HG02970 (cell line): ENCODE data around the gene AMOTL2.

Source experiments
- ATAC-seq: cut with Tn5 transposase; IDR thresholded peaks from one replicate; pipeline ENCODE4 v1.9.1; 2021; ENCODE audit warnings: mild to moderate bottlenecking, moderate library complexity, moderate number of reproducible peaks; ENCODE audit not compliant: unreplicated experiment, low FRiP score

The AMOTL2 gene

GRCh38 chr3:134338201-134338512 lies 36.1 kb downstream of the AMOTL2 start:
- no peak for ATAC-seq

DNA sequence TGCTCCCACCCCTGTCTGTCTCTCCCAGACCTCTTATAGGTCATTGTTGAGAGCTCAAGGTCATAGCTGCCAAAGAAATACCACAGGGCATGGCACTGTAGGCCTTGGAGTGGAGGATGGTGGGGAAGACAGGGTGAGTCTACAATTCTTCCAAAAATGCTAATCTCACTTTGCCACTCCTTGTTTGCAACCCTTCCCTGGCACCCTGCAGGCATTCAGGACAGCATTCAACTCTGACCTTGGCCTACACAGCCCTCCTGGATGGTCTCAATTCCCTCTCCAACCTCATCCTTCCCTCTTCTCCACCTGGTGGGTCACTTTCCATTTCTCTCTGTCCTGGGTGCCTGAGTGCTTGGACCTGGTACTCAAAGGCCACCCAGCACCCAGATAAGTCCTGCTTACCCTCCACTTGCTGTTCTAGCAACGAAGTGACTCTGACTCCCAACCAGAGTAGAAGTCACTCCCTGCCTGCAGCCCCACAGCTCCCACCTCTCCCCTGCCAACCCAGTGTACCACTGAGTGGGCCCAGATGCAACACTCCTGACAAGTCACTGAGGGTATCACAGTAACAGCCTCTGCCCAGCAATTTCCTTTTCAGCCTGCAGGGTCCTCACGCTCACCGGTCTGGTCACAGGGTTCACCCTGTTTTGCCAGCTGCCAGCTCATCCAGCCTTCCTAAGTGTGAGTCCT lies 36.6 kb downstream of the AMOTL2 start:
- no peak for ATAC-seq

GRCh38 chr3:134337071-134337482 lies 37.2 kb downstream of the AMOTL2 start:
- no peak for ATAC-seq

- no peak for ATAC-seq
Measured at GRCh38 chr3:134336587-134336986, 37.7 kb downstream of the AMOTL2 start.

DNA sequence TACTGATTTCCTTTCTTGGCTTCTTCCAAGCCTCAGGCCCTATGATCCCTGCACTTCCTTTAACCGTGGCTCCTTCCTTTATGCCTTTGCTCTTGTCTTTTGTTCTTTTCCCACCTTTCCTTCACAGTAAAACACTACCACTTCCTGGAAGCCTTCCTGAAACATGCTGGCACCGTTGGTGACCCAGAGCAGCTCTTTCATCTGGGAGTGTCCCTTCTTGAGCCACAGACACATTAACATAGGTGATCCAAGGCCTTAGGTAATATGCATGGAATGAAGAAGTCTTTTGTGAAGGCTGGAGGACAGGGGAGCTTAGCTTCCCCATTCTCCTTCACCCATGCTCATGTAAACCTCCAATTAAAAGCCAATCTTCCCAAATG lies 39.4 kb downstream of the AMOTL2 start:
- no peak for ATAC-seq

GRCh38 chr3:134334231-134334900 lies 39.9 kb downstream of the AMOTL2 start:
- ATAC-seq: no peak

- ATAC-seq: no peak
Measured at GRCh38 chr3:134333522-134334181, 40.6 kb downstream of the AMOTL2 start.

DNA sequence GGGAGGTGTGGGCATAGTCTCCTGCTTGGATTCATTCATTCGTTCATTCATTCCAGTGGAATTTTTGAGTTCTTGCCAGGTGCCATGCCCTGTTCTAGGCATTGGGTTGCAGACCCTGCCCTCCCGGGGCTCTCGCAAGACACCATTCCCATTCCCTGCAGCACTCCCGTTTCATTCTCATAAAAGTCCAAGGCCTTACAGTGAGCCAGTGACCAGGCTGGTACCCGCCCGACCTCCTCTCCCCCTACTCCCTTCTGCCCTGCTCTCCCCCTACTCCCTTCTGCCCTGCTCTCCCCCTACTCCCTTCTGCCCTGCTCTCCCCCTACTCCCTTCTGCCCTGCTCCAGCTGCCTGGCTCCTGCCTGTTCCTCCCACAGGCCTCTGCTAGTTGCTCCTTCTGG lies 41.9 kb downstream of the AMOTL2 start:
- ATAC-seq: no peak

- no peak for ATAC-seq
Measured at GRCh38 chr3:134331811-134332199, 42.4 kb downstream of the AMOTL2 start.

DNA sequence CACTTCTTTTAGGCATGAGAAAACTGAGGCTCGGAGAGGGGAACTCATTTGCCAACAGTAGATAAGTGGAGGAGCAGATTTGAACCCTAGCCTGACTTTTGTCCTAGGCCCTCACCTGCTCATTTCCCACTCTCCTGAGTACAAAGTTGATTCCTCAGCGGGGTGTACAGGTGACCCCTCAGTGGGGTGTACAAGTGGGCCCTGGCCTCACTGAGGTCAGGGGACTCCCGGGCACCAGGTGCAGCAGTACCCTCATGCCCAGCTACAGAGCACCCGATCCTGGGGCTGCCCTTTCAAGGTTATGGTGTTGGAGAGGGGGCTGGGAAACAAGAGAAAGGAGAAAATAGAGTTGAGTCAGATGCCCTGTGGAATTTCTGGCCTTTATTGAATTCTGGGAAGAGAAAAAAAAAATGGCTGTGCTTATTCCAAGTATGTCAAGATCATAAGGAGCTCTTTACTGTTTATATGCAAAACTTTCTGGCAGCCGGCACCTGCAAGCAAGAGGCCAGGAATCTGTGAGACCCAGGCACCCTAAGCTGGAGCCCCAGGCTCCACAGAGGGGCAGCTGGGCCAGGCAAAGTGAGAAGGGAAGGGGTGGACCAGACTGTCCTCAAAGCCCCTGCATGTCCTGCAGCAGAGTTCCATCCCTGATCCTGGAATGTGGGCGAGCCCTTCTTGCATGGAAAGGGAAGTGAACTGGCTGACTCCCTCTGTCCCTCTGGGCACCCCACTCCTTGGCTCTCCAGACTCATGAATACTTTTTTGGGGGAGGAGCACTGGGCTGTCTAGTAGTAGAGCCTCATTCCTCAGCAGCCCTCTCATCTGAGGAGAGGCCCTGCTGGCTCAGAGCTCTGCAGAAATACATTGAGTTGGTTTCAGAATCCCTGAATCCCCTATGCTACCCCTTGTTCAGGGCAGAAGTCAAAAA lies 43.1 kb downstream of the AMOTL2 start:
- no peak for ATAC-seq

- no peak for ATAC-seq
Measured at GRCh38 chr3:134328846-134329245, 45.4 kb downstream of the AMOTL2 start.

DNA sequence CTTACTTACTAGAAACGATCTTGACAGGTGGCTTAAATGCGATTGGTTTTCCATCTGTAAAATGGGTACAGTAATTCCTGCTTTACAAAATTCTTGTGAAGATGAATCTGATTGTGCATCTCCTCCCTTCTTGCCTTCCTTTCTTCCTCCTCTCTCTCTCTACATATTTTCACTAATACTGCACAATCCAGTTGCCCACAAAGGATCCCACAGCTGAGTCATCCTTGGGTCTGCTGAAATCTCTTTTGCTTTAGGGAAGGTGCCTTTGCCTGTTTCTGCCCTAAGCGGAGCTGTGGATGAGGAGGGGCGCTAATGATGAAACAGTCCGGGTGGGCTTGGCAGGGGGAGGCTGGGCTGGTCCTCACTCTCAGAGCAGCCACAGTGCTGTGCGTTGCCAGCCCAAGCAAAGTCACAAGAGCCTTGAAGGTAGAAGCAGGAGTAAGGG lies 46.1 kb downstream of the AMOTL2 start:
- ATAC-seq: no peak

DNA sequence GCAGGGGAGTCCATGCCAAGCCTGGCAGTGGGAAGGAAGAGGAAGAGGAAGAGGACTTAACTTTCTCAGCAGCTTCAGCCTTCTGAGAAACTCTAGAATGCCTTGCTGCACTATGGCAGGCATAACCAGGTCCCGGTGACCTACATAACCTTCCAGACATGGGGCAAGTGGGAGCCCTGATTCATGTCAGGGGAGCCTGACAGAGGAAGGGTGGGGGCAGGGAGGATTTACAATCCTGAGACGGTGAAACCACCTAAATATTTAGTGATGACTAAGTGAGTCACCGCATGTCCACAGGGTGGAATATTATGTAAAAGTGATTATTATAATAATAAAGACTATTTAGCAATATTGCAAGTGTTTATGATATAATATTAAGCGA lies 46.7 kb downstream of the AMOTL2 start:
- no peak for ATAC-seq

GRCh38 chr3:134326760-134327593 lies 47.3 kb downstream of the AMOTL2 start:
- ATAC-seq: no peak

- no peak for ATAC-seq
Measured at GRCh38 chr3:134326126-134326525, 48.1 kb downstream of the AMOTL2 start.

DNA sequence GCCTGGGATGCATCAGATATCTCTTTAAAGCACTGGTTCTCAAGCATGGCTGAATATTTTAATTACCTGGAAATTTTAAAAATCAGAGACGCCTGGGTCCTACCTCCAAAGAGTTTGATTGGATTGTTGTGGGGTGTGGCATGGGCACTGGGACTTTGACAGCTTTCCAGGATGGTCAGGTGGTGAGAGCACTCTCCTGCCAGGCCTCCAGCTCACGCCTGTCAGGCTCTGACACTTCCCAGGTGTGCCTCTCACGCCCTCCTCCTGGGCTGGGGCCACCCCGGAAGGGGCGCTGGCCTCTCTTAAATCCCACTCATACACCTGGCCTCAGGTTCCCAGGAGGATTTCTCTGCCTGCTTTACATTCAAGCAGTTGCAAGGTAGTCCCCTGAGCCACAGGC lies 48.5 kb downstream of the AMOTL2 start:
- ATAC-seq: no peak

DNA sequence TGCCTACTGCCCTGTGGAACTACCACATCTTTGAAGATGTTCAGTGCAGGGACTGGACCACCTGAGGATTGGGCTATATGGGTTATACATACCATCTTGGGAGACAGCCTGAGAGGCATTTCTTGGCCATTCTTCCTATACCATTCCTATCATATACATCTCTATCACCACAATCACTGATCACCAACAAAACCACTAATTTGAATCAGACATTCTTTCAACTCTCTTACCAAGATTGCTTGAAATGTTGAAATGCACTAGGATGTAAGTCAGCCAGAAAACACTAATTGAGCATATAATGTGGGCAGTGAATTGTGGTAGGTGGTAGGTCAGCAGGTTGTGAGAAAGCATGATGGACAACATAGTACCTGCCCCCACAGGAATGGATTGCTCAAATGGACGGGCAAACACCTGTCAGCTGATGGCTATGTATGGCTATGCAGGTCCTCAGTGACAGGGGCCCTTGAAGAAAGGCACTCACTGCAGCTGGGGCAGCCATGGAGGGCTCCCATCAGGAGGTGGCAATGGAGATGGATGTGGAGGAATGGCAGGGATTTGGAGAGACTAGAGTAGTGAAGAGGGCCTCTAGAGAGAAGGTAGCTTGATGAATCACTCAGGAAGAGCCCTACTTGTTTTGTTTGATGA lies 49.1 kb downstream of the AMOTL2 start:
- ATAC-seq: no peak

- ATAC-seq: no peak
Measured at GRCh38 chr3:134323966-134324962, 50.0 kb downstream of the AMOTL2 start.
